Inflammatory macrophage treated with lipopolysaccharide for 1 hour (primary cell): Measurements from ENCODE around the gene COL1A2.
A peak's percentile ranks its signal among the peaks of the same experiment; 100 is the strongest.

Source experiments
- DNase-seq, 2 donors: peaks; one replicate each; pipeline ENCODE4 v3.0.0-alpha.2; 2020 to 2022

The COL1A2 gene

DNA sequence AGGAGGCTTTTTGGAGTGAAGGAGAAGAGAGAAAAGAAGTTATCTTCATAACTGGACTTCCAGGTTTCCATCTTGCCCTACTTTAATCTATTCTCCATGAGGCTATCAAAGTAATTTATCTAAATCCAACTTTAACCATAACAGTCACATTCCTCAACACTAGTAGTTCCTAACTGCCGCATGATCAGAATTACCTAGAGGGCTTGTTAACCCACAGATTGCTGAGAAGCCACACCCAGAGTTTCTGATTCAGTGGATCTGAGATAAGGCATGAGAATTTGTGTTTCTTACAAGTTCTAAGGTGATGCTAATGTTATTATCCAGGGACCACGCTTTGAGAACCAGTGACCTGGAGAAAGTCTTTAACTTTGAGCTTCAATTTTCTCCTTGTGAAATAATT, 8.3 kb upstream of the COL1A2 start:
- DNase-seq: no peak

DNA sequence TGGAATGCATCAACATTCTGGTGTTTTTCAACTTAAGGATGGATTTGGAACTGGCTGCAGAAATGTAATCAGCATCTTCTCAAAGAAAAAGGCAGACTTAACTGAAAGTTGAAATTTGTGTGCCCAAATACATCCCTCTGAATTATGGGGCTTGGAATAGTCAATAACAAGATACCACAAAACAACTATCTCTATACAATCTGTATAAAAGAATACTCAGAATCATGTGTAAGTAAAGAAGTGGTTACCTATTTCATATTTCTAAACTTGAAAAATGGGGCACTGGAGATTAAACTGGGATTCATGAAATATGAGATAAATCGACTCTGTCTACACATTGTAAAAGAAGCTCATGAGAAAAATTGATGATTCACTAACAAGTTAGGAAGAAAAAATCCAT, 6.2 kb upstream of the COL1A2 start:
- DNase-seq: no peak

DNA sequence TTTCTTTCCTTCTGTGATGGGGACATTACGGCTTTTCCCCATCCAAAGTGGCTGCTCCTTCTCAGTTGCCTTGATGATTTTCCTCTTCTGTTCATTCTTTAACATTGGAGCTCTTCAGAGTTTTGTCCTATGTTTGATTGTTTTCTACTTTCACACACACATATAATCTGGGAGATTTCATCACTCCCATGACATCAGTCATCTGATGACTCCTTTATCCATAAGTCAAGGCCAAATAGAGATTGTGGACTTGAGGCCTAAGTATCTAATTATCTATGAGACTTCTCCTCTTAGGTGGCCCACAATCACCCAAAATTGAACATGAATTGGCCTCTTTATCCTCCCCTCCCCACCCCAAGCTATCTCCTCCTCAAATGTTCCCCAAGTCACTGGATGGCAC, 5.3 kb upstream of the COL1A2 start:
- no peak for DNase-seq

DNA sequence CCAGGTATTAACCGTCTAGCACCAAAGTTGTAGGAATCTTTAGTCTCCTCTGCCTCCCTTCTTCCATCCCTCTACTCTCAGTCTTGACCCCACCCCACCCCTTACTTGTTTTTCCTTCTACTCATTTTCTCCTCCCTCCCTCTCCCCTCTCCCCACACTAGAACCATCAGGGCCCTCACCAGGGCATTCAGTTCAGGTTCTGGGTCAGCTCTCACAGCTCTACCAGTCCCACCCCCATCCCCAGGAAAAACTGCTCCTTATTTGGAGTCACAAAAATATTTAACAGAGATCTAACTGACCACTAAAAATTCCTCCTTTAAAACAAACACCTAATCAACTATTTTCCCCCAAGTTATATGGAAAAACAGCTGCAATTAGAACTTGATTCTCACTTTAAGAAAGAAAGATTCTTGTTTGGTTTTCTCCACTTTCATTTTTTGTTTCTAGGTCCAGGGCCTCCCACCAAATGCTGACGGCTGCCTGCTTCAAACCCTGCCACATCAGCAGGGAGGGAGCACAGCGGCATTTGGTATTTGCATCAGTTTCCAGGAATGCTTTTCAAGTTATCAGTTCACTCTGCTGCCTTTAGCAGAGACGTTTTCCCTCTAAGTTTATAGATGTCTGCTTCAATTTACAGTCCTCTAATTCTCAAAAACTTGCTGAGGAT, 2.8 kb upstream of the COL1A2 start:
- DNase-seq: no peak

DNA sequence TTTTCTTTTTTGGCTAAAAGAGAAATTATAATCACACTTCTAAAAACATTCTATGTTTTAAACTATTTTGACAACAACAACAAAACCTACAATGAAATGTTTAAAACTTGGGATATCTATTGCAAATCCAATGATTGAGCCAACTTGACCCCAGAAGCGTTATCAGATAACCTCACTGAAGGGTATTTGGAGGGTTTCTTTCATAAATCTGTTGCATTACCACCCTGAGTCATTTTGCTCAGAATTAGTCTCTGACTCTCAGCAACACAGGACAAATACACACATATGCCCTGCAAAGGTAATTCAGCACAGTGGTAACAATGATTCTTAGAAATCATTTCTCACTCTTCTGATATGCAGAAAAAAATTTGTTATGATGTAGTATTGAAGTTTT, 2.3 kb upstream of the COL1A2 start:
- no peak for DNase-seq

DNA sequence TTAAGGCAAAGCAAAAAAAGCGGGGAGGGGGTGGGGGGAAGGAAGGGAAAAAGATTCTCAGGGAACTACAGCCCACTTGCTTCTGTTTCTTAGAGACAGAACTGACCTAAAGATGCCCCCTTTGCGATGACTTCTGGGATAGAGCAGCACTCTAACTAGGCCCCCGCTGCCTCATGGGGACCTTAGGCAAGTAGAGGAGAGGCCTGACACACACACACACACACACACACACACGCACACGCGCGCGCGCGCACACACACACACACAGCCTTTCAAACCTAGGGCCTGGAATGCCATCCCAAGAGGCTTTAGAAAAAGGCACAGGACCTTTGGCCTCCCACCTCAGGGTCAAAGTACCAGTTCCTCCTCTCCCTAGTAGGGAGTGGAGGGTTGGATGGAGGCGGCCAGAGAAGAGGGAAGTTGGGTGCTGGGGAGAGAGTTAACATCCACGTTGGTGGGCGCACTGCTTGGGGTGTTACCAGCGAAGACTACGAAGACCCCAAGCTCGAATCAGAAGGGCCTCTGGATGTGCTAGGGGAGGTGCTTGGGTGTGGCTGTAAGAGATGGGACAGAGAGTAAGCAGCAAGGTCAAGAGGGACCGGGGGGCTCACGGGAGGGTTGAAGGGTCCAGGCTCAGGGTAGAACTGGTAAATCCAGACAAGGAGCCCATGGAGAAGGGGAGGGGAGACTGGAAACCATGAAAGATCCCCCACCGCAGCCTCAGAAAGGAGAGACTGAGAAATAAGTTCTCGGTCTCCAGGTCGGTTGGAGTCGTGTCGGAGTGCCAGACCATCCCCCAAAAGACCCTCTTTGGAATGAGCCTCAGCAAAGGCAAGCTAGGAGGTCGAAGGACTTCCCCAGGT, 1.2 kb upstream of the COL1A2 start:
- no peak for DNase-seq

DNA sequence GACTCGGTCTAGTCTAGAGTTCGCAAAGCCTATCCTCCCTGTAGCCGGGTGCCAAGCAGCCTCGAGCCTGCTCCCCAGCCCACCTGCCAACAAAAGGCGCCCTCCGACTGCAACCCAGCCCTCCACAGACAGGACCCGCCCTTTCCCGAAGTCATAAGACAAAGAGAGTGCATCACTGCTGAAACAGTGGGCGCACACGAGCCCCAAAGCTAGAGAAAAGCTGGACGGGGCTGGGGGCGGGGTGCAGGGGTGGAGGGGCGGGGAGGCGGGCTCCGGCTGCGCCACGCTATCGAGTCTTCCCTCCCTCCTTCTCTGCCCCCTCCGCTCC, 622 bp upstream of the COL1A2 start:
- no peak for DNase-seq

DNA sequence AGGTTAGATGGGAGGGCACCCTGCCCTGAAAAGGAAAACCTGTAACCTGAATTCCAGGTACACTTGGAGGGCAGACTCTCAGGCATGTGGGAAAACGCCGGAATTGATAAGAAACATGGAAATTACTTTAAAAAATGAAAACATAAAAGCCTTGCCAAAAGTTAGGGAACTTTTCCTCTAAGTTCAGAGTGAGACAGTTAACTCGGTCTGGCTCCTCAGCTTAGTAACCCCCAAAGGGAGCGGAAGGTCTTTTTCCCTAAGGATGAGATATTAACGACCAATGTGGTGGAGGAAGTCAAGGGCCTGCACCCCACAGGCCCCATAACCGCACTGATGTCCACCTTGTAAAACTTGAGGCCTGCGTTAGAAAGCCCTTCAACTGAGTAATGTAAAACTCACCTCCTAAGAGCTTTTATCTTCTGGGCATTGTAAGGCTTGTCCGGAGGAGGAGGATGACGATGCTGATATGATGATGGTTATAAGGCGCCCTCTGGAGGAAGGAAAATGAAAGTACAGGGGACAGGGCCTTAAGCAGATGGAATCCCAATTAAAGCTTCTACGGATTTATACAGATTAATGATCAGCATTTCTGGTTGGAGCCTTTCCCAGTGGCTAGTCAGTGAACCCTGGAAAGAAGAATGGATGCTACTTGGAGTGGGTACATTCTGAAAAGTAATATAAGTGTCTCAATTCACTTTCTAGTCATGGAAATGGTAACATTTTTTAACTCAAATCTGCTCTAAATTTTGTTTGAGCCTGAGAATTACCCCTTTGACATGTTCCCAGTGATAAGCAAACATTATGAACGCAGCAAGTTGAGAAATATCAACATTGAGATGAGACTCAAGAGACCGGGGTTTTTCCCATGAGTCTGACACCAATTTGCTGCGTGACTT, 694 bp downstream of the COL1A2 start:
- DNase-seq: peak; percentile 10 to 66

DNA sequence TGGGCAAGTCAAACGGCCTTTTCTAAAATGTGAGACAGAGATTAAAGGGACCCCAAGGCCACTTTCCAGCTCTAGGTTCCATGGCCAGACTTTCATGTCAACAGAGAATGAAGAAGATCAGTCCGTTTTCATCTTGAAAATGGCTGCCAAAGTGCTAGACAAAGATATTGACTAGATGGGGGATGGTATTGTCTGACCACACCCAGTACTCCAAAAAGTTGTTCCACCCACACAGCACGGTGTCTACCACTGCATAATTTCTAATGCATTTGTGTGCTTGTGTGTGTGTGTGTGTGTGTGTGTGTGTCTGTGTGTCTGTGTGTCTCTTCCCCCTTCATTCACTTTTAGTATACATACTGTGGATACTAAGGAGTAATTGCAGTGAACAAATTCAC, 1.3 kb downstream of the COL1A2 start:
- no peak for DNase-seq

DNA sequence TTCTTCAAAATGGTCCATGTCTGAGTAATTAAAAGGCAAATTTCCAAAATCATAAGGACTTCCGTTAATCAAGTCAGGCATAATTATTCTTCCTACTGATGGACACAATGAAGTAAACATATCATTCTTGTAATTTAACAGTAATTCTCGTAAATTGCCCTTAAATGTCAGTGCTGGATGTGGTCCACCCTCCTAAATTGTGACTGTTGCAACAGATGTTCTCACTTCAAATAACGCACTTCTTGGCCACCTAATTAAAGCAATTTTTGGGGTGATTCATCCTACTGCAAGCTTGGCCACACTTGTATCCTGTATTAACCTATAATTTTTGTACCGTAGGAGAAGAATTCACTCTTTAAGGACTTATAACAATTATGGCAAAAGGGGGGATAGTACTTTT, 1.9 kb downstream of the COL1A2 start:
- DNase-seq: no peak

DNA sequence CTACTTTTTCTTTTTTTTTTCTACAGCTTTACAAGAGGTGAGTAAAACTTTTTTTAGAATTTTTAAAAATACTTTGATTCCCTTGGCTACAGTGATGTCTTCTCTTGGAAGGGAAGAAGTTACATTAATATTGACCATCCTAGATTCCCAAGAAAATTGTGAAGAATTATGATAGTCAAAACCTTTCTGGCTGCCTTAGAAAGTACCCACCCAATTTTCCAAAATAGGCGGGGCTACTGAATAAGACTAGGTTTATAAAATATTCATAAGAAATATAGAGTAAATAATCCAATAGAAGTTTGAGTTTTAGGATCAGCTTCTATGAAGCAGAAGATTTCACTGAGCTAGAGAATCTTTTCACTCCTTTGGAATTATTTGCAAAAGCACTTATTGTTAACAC, 3.0 kb downstream of the COL1A2 start:
- DNase-seq: no peak

DNA sequence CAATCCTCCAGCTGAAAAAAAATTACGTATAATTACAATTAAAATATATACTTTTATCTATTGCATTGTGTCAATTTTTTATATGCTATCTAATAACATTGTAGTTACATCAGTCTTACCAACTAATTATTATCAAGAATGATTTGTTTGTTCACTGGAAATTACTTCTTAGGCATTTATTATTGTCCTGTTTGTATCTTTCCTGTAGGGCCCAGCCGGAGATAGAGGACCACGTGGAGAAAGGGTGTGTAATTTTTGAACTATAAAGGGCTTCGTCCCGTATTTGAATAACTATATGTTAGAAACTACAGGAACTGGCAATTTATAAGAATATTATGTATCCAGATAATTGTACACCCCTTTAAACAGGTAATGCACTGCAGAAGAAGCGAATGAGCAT, 4.1 kb downstream of the COL1A2 start:
- no peak for DNase-seq

DNA sequence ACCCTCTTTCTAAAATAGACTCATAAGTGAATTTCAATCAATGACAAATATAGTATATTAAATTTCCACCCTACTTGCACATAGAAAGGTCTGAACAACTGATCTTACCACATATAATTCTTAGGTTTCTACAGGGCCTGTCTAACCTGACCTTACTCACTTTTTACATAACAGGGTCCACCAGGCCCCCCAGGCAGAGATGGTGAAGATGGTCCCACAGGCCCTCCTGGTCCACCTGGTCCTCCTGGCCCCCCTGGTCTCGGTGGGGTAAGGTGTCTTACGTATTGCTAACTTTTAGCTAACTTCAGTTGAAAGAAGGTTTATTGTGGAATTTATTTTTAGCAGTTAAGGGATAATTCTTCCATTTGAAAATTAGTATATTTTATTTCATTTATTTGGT, 5.3 kb downstream of the COL1A2 start:
- no peak for DNase-seq

DNA sequence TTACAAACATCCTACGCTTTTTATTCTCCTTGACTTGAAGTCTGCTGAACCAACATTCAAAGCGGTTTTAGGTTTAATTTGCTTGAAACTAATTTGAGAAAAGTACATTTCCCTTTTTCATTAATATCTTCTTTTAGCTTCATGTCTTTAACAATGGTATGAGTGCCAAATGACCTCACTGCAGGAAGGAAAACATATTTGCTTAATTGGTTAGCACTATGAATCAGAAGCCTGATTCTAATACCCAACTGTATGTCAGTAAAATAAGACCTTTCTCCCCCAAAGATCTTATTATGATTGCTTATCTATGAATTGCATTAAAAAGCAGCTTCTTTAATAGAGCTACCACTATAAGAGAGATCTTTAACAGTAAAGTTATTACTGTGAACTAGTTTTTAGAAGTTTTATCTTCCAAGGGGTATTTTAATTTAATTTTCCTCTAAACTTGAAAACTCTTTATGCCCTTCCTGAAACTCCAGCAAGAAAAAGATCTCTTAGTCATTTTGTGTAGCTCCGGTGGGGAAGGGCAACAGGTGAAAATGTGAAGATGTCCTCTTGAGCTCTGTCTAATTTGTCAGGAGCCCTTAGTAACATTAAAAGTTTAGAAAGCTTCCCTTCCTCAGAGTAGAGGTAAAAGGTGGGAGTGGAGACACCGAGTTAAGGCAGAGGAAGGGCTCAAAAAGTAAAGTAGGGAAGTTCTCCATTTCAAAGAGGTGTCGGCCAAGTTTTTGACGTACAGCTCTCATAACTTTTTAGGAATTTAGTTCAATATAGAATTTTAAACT, 6.1 kb downstream of the COL1A2 start:
- no peak for DNase-seq

DNA sequence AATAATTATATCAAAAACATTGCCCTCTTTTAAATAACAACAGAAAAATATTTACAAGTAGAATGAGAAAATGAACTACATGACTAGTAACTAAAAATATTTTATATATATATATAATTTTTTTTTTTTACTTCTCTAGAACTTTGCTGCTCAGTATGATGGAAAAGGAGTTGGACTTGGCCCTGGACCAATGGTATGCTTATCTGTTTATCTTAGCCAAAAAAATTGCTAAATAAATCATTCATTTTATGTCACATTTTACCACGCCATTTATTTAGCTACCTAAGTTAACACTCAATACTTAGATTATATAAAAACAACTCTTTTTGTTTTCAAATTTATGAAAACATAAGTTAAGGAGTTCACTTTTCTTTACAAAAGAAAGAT, 6.7 kb downstream of the COL1A2 start:
- DNase-seq: no peak

DNA sequence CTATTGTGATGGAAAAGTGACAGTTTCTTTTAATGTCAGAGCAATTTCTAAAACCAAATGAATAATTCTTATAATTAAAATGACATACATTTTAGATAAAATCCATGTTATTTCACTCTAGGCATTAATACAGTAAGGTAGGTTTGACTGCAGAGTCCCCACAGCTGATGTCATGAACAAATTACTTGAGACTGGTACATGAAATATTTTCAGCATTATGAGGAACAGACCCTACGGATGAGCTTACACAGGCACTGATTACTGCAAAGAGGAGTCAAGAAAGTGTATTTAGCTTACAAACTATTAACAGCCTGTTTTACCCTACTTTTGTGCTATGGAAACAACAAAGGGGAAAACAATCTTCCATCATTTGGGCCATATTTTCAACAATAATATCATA, 8.9 kb downstream of the COL1A2 start:
- DNase-seq: no peak

DNA sequence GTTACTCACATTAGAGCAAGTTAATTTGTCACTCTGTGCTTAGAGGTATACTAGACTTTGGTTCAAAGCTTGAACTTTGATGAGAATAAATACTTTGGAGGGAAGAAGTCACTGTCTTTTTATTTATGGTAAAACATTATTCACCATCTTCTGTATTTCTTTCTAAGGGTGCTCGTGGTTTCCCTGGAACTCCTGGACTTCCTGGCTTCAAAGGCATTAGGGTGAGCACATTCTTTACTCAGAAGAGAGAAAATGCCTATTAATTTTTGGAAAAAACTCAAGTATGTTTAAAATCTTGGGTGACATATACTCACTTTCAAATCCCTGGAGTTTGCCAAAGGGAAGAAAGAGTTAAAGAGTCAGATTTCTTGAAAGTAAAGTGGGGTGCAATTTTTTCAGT, 10.8 kb downstream of the COL1A2 start:
- DNase-seq: no peak

DNA sequence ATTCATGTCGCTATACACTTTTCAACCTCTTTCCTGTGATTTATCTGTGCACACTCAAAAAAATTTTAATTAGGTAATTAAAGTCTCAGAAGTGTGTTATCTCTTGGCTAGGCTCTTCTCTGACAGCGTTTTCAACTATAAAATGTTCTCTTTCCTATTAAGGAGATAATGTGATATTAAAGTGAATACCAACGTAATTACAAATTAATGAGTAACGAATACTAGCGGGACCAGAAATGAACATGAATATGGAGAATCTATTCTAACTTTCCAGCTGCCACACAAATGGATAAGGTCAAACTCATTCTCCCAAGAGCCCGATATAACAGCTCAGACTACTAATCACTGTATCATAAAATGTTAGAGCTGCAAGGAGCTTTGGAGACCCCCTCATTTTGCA, 12.0 kb downstream of the COL1A2 start:
- DNase-seq: no peak

DNA sequence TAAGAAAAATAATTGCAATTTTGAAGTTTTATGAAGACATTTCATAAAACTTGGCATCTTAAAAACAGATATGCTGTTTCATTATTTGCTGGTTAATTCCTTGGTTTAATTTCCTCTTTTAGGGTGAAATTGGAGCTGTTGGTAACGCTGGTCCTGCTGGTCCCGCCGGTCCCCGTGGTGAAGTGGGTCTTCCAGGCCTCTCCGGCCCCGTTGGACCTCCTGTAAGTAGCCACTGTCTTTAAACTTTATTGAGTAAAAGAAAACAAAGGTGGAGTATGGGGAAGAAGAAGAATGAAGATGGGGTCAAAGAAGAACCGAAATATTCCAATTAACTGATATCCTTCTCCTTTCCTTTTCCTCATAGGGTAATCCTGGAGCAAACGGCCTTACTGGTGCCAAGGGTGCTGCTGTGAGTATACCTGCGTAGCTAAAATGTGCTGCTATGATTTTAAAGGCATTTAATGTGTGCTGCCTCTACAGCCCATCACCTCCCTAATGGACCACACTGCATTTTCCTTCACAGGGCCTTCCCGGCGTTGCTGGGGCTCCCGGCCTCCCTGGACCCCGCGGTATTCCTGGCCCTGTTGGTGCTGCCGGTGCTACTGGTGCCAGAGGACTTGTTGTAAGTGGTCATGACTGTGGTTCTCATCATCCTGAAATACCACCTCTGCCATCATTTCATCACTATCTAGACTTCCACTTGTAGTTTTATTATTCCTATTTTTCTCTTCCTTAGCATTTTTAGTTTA, 14.7 kb downstream of the COL1A2 start:
- no peak for DNase-seq

DNA sequence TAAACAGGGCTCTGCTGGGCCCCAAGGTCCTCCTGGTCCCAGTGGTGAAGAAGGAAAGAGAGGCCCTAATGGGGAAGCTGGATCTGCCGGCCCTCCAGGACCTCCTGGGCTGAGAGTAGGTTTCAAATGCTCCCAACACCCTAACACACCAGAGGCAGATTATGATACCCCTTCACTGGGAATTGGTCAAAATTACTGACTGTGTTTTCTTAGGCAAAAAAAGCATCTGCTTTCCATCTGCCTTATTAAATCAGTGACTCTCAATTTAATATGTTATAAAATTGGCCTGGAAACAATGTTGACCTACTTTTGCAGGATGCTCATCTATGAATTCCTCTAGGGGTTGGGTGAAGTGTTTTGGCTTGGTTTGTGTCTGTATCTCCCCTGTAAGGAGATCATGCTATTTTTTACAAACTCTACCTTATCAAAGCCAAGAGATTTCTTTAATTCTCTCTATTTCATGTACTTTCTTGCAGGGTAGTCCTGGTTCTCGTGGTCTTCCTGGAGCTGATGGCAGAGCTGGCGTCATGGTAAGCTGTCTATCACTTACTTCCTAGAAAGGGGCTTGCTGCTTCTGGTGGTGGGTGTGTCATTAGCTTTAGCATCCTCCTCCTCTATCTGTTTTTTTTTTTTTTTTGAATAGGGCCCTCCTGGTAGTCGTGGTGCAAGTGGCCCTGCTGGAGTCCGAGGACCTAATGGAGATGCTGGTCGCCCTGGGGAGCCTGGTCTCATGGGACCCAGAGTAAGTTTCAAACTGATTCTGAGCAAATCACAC, 15.9 kb downstream of the COL1A2 start:
- no peak for DNase-seq

DNA sequence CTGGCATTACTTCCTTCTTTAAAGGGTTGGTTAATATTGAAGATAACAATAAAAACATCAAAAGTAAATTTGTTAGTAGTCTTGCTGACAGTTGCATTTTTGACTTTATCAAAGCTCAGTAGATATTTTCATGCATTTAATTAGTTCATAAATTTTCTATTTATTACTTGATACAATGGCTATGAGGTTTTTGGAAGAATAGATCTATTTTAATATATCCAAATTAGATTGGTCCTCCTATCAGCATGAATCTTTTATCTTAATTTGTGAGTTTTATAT, 16.4 kb downstream of the COL1A2 start:
- DNase-seq: no peak
